LoVo (cell line): ENCODE measurements around the gene SLC30A3.
A peak's percentile ranks its signal among the peaks of the same experiment; 100 is the strongest.
"Not testable (repeated sequence)": the region's sequence is repeated elsewhere in the genome, so short reads cannot be mapped to it uniquely, and the experiment has no call there.

Source experiments
- DNase-seq: peaks from one replicate; pipeline ENCODE4 v3.0.0-alpha.2; 2016; ENCODE audit warnings: low spot score

SLC30A3 gene

GRCh38 chr2:27284996-27285395 is 22.1 kb upstream of the SLC30A3 start:
- DNase-seq: no peak

GRCh38 chr2:27282892-27283291 is 20.0 kb upstream of the SLC30A3 start:
- no peak for DNase-seq

- no peak for DNase-seq
Observed at GRCh38 chr2:27281855-27282559, 19.2 kb upstream of the SLC30A3 start, which contains the start of gene TRIM54. Gene TRIM54 (plus strand): TSS chr2:27282429. CDS start chr2:27282732, 303 bp downstream.

DNA sequence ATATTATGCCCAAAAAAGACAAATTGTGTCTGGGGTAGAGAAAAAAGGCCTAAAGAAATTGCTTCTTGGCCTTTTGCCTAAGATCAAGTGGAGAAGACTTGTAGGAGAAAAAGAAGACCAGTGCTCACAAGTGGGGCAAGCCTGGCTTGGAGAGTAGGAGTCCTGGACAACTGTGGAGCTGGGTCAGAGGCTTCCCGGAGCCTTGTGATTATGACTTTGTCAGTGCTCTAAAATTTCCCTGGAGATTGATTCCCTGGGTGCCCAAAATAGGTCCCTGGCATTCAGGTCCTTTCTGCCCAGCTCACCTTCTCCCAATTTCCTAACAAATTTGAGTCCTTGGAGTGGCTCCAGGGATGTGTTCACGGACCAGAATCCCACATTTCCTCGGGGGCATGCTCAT is 18.6 kb upstream of the SLC30A3 start:
- no peak for DNase-seq

DNA sequence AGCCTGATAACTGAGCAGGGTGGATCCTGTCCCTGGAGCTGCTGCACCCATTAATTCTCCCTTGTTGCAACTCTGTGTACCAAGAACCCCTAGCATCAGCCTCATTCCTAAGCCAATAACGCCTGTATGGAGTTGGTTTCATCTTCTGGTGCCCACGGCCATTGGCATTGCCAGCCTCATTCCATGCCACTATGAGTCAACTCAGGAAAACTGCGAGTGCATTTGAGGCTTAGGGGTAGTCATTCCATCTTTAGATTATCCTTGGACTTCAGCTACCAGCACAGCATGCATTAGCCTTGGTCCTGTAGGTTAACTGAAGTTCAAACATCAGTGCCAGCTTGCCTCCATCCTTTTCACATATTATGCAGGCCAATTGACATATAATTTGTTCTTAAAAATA is 18.0 kb upstream of the SLC30A3 start:
- DNase-seq: no peak

DNA sequence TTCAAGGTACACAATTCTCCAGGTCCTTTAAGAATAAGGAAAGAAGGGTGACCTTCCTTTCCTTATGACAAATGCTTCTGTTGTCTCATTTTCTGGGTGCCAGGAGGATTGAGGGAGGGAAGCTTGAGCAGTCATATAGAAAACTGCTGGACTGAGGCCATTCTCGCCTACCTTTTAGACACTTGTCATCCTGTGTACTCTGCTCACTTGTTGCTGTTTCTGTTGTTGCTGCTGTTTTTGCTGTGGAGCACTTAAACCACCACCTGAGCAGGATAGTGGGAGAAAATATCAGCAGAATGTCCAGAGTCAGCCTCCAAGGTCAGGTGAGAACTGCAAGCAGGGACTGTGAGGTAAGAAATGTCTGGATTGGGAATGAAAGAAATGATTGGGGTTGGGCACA is 15.2 kb upstream of the SLC30A3 start:
- DNase-seq: no peak

DNA sequence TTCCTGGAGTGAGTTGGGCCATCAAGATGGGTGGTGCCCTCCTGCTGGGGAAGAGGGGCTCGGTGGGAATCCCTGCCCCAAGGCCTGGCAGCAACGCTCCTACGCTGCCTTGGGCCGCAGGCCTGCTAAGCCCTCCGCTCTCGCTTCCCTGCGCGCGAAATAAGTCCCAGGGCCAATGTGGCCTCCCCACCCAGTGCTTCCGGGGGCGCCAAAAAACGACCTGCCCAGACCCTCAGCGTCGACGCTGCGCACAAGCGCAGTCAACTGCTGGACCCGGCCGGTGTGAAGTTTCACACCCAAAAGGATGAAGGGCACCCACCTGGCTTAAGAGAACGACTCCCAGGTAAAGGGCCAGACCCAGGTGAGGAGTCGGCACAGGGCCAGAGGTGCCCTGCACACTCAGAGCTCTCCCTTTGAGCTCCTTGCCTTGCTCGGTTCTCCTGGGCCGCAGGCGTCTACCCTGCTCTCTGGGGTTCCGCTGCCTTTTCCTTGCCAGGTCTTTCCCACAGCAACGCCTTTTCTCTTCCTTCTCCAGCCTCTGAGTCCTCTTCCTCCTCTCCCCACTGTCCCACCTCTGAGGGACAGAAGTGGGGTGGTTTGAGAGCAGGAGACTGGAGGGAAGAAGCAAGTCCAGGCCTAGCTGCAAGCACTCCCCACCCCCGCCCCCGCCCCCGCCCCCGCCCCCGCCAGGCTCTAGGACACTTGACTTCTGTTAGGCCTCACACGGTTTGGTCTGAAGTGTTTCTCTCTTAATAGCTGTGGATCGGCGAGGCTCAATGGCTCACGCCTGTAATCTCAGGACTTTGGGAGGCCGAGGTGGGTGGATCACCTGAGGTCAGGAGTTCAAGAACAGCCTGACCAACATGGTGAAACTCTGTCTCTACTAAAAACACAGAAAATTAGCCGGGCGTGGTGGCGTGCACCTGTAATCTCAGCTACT is 12.6 kb upstream of the SLC30A3 start, which contains the start of gene DNAJC5G:
TSS of gene DNAJC5G (plus strand) at position 223 of the 940 bp plus-strand sequence. CDS start 1,296 bp downstream, outside the sequence.
- no peak for DNase-seq

DNA sequence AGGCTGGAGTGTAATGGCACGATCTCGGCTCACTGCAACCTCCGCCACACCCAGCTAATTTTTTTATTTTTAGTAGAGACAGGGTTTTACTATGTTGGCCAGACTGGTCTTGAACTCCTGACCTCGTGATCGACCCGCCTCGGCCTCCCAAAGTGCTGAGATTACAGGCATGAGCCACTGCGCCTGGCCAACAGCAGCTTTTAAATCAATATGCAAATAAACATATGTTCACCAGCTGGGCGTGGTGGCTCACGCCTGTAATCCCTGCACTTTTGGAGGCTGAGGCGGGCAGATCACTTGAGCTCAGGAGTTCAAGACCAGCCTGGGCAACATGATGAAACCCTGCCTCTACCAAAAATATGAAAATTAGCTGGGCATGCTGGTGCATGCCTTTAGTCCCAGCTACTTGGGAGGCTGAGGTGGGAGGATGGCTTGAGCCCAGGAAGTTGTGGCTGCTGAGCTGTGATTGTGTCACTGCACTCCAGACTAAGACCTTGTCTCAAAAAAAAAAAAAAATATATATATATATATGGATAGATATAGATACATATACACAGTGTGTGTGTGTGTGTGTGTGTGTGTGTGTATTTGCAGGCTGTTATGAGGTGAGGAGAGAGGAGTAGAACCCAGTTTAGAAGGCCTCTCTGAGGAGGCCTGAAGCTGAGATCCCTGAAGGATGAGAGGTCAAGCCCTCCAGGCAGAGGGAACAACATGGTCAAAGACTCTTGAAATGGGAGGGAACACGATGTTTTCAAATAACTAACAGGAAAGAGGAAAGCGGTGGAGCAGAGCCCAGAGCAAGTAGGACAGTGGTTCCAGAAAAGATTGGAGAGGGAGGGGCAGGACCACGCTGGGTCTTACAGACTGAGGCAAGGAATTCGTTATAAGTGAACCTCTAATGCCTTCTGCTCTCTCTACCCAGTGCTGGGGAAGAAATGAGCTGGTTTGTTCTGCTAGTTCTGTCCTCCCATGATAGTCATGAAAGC is 10.0 kb upstream of the SLC30A3 start:
- DNase-seq: not testable (repeated sequence)

DNA sequence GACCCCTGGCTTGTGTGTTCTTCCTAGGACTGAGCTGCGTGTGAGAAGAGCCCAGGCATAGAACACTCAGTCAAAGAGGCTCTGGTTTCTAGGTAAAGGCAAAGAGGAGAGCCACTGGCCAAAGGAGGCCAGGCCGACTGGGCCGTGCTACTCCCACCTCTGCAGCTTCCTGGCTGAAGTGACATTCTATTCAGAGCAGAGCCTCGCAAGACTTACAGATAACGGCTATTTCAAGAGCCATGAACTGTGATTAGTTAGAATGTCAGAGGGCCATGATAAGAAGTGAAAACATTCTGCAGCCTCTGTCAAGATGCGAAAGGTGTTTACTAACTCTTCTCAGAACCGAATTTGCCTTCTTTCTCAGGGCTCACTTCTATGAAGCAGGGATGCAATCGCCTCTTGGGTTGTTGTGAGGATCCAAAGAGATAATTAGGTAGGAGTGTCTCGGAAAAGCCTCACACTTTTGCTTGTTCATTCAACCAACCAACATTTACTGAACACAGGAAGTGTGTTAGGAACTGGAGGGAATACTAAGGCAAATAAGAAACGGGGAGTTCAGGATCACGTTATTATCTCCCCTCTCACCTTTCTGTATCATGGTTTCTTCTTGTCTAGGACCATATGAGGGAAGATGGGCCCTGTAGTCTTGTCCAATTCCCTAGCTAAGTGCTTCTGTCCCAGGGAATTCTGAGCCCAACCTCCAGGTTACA is 8.9 kb upstream of the SLC30A3 start:
- DNase-seq: no peak

- DNase-seq: no peak
Observed at GRCh38 chr2:27270670-27271069, 7.8 kb upstream of the SLC30A3 start.

DNA sequence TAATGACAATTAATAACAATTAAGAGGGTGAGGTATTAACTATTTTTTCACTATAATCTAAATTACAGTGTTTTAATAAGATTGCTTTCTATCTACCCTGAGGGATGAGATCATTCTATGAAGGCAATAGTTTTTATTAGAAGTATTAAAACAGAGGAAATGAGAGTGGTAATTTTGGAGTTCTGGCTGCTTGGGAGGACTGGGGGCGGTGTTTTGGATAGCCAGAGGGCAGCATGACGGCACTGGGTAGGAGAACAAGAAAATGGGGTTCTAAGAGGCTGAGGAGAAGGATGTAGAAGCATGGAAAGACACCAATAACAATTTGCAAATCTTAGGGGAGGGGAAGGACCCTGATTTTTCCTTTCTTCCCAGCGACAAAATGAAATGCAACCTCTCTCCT is 7.3 kb upstream of the SLC30A3 start:
- no peak for DNase-seq

GRCh38 chr2:27268296-27268695 is 5.4 kb upstream of the SLC30A3 start:
- DNase-seq: not testable (repeated sequence)

- no peak for DNase-seq
Observed at GRCh38 chr2:27265536-27265870, 2.7 kb upstream of the SLC30A3 start.

- peak; percentile 30 for DNase-seq
Observed at GRCh38 chr2:27264753-27265535, 2.1 kb upstream of the SLC30A3 start.

DNA sequence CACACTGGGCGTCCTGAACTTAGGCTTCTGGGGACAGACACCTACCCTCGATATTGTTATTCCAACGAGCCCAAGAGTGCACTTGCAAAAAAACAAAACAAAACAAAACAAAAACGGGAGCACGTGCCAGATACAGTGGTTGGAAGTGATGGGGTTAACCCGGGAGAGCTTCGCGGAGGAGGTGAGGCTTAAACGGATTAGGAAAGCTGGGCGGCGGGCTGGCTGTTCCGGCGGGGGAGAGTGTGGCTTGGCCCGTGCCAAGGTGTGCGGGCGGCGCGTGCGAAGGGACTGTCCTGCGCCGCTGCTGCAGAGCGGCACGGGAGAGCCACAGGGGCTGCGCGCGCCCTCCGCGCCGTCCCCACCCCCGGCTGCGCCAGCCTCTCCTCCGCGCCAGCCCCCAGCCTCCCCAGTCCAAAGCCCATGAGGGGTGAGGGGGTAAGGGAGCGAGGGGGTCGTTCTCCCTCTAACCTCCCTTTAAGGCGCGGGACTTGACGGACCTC is 1.5 kb upstream of the SLC30A3 start:
- DNase-seq: no peak

GRCh38 chr2:27263287-27264252 is 723 bp upstream of the SLC30A3 start:
- DNase-seq: no peak

GRCh38 chr2:27261926-27262298 is 935 bp downstream of the SLC30A3 start:
- DNase-seq: no peak

DNA sequence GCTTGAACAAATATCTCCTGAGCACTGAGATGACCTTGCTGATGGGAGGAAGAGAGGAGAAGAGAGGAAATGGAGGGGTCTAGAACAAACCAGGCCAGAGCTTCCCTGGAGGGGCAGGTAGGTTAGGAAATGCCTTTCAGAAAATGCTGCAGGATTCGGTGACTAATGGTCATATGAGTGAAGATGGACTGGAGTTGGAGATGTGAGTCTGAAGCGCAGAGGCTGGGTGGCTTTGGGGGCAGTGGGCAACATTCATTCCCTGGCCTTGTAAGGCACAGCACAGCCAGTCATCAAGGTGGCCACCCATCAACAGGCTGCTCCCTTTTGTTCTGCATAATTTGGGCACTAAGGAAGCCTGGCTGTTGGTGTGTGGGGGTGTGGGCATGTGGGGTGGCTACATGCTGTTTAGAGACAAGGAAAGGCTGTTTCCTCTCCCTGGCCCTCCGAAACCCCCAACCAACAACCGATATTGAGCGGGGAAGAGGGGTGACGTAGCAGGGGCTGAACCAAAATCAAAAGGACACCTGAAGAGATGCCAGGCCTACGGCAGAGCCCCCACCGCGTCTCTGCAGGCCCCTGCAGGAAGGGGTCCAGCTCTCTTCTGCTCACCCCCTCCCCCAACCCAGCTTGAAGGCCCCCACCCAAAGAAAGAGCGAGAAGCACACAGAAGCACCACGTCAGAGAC is 1.5 kb downstream of the SLC30A3 start:
- no peak for DNase-seq
